ENCODE data around the gene GALNT7. TPM values are rescaled to one million over a fixed set of nuclear protein-coding genes. Genes with fewer than 3 reads are reported as not detected.

The GALNT7 gene
- polyA plus RNA-seq, 1 of the 3 experiments (the other 2 are of a cell fraction) = 14.8 TPM

- H3K4me1 ChIP-seq (ENCODE audit: control insufficient read depth in 1 of 2, insufficient read depth in 2 of 2, low read depth in 1 of 2, low read length in 1 of 2) = no peaks in the 10 kb centered on the region
- H3K9me2 ChIP-seq = no peaks in the 10 kb centered on the region; the same call in 1 of the 2 replicates
- H3K79me2 ChIP-seq (ENCODE audit: insufficient read depth) = no peaks in the 10 kb centered on the region; the same call in 1 of the 2 replicates
- DNase-seq = no peak
- H3K27ac ChIP-seq (ENCODE audit: low read depth in 2 of 2, low read length in 1 of 2) = no peak overlapping the region
- CTCF ChIA-PET = interaction anchor here (1.0 to 2.8 kb wide), 5 partner anchors 11 to 267 kb away, joined by 5 to 18 read pairs (median 5); no protein-coding TSS in a partner anchor
- WGBS (ENCODE audit: low lambda C conversion rate) = 87% methylated on average over 4 of the region's 4 CpGs
- no peak overlapping the region for H3K9ac ChIP-seq
- H4K20me1 ChIP-seq (ENCODE audit: insufficient read depth) = no peaks in the 10 kb centered on the region
- TF ChIP-seq MXI1 (IDR thresholded peaks at IDR 0.05; ENCODE audit: low read depth, low read length) (no peak), GATA2 (CRISPR knock-in tag; IDR thresholded peaks at IDR 0.05) (no peak), FOSL2 (IDR thresholded peaks at IDR 0.05; ENCODE audit: borderline replicate concordance, low read depth) (no peak), MAX (IDR thresholded peaks at IDR 0.05; ENCODE audit: low read depth) (no peak), NRF1 (IDR thresholded peaks at IDR 0.05; ENCODE audit: low read depth, low read length) (no peak), FOXM1 (IDR thresholded peaks at IDR 0.05; ENCODE audit: low read depth) (no peak), JUND (IDR thresholded peaks at IDR 0.05) (no peak), EZH2phosphoT487 (IDR thresholded peaks at IDR 0.05; ENCODE audit: borderline replicate concordance, low read depth) (no peak), YY1 (IDR thresholded peaks at IDR 0.05; ENCODE audit: low read depth) (no peak), FOXJ3 (CRISPR knock-in tag; IDR thresholded peaks at IDR 0.05) (no peak), USF1 (IDR thresholded peaks at IDR 0.05; ENCODE audit: borderline replicate concordance, low read depth) (no peak), TEAD4 (IDR thresholded peaks at IDR 0.05; ENCODE audit: borderline replicate concordance, insufficient read depth) (no peak), RFX5 (IDR thresholded peaks at IDR 0.05; ENCODE audit: low read length) (no peak), RAD21 (IDR thresholded peaks at IDR 0.05; ENCODE audit: low read length) (no peak), CHD2 (IDR thresholded peaks at IDR 0.05; ENCODE audit: low read length, partially characterized antibody) (no peak)
- TF ChIP-seq, protein P1, sequence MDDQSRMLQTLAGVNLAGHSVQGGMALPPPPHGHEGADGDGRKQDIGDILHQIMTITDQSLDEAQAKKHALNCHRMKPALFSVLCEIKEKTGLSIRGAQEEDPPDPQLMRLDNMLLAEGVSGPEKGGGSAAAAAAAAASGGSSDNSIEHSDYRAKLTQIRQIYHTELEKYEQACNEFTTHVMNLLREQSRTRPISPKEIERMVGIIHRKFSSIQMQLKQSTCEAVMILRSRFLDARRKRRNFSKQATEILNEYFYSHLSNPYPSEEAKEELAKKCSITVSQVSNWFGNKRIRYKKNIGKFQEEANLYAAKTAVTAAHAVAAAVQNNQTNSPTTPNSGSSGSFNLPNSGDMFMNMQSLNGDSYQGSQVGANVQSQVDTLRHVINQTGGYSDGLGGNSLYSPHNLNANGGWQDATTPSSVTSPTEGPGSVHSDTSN (IDR thresholded peaks at IDR 0.05) = no peak
- TF ChIP-seq, protein P2, sequence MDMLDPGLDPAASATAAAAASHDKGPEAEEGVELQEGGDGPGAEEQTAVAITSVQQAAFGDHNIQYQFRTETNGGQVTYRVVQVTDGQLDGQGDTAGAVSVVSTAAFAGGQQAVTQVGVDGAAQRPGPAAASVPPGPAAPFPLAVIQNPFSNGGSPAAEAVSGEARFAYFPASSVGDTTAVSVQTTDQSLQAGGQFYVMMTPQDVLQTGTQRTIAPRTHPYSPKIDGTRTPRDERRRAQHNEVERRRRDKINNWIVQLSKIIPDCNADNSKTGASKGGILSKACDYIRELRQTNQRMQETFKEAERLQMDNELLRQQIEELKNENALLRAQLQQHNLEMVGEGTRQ (IDR thresholded peaks at IDR 0.05; ENCODE audit: borderline replicate concordance, low read depth, low read length) = no peak
- TF ChIP-seq, protein P3, sequence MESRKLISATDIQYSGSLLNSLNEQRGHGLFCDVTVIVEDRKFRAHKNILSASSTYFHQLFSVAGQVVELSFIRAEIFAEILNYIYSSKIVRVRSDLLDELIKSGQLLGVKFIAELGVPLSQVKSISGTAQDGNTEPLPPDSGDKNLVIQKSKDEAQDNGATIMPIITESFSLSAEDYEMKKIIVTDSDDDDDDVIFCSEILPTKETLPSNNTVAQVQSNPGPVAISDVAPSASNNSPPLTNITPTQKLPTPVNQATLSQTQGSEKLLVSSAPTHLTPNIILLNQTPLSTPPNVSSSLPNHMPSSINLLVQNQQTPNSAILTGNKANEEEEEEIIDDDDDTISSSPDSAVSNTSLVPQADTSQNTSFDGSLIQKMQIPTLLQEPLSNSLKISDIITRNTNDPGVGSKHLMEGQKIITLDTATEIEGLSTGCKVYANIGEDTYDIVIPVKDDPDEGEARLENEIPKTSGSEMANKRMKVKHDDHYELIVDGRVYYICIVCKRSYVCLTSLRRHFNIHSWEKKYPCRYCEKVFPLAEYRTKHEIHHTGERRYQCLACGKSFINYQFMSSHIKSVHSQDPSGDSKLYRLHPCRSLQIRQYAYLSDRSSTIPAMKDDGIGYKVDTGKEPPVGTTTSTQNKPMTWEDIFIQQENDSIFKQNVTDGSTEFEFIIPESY (IDR thresholded peaks at IDR 0.05; ENCODE audit: borderline replicate concordance, low read depth) = no peak
- TF ChIP-seq, protein P4, sequence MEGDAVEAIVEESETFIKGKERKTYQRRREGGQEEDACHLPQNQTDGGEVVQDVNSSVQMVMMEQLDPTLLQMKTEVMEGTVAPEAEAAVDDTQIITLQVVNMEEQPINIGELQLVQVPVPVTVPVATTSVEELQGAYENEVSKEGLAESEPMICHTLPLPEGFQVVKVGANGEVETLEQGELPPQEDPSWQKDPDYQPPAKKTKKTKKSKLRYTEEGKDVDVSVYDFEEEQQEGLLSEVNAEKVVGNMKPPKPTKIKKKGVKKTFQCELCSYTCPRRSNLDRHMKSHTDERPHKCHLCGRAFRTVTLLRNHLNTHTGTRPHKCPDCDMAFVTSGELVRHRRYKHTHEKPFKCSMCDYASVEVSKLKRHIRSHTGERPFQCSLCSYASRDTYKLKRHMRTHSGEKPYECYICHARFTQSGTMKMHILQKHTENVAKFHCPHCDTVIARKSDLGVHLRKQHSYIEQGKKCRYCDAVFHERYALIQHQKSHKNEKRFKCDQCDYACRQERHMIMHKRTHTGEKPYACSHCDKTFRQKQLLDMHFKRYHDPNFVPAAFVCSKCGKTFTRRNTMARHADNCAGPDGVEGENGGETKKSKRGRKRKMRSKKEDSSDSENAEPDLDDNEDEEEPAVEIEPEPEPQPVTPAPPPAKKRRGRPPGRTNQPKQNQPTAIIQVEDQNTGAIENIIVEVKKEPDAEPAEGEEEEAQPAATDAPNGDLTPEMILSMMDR (IDR thresholded peaks at IDR 0.05) = no peak
- peaks cover 13% of the 10 kb centered on the region for H3K9me3 ChIP-seq
- H3K4me2 ChIP-seq = no peak overlapping the region
- H3K27me3 ChIP-seq (ENCODE audit: insufficient read depth) = no peaks in the 10 kb centered on the region
- no peak overlapping the region for H3K4me3 ChIP-seq (ENCODE audit: low read depth in 2 of 2, low read length in 1 of 2)
- H3F3A ChIP-seq (replicated peaks; ENCODE audit: insufficient read depth) = no peaks in the 10 kb centered on the region
- peaks cover 0 to 3% of the 10 kb centered on the region in 2 experiments for H3K36me3 ChIP-seq (replicated peaks in 1 of 2; ENCODE audit: control insufficient read depth in 1 of 2, insufficient read depth in 2 of 2, low read length in 1 of 2)
- H2AFZ ChIP-seq (ENCODE audit: low read depth) = no peak overlapping the region
- POLR2A ChIA-PET = no interaction called here
Measured at GRCh38 chr4:173280998-173281397, 112.4 kb downstream of the GALNT7 start.
